Thyroid gland (tissue), 4 donors: Measurements from ENCODE around the gene THOC1. TPM values are rescaled to one million over a fixed set of nuclear protein-coding genes. Genes with fewer than 3 reads are reported as not detected.

Experiments
- DNase-seq, 2 donors: peaks; one replicate each; pipeline ENCODE4 v3.0.0-alpha.2; 2019
- H3K27ac ChIP-seq, 3 donors: fragments of 200-600 bp; sonication (generic); 1 replicate in 2 of 3; 2 replicates in 1 of 3; pipeline ENCODE4 v1.5.1; 2016 to 2019; ENCODE audit warnings: mild to moderate bottlenecking in 1 of 3, moderate library complexity in 1 of 3
- H3K27me3 ChIP-seq: fragments of 200-600 bp; sonication (generic); one replicate; pipeline ENCODE4 v1.5.1; 2019
- H3K36me3 ChIP-seq, 2 donors: fragments of 200-600 bp; sonication (generic); one replicate each; pipeline ENCODE4 v1.5.1; 2016 to 2019
- H3K4me1 ChIP-seq, 2 donors: fragments of 200-600 bp; sonication (generic); one replicate each; pipeline ENCODE4 v1.5.1; 2017 to 2019
- H3K4me3 ChIP-seq, 3 donors: fragments of 200-600 bp; sonication (generic); replicated peaks in 1 of 3; 1 replicate in 2 of 3; 2 replicates in 1 of 3; pipeline ENCODE4 v1.5.1; 2016; ENCODE audit warnings: mild to moderate bottlenecking in 1 of 3
- H3K9me3 ChIP-seq: fragments of 200-600 bp; sonication (generic); one replicate; pipeline ENCODE4 v1.5.1; 2017
- POLR2A ChIP-seq, 2 donors: fragments of 450-650 bp; IDR thresholded peaks; one replicate each; pipeline ENCODE4 v1.6.1; 2017; ENCODE audit warnings: antibody characterized with exemption in 2 of 2, mild to moderate bottlenecking in 2 of 2, moderate library complexity in 1 of 2
- WGBS, 2 donors: methylation state at CpG; one replicate each; pipeline ENCODE4 v1.1.5; 2017; 5-methylcytosine and 5-hydroxymethylcytosine counted together
- intact Hi-C: fragments of 100-400 bp; cut with DNase I; formaldehyde crosslinking; loops from one replicate; pipeline ENCODE4 v1.15.1; 2023
- total RNA-seq, 4 donors: library from RNA; depleted of rRNA; stranded (reverse); fragments of >200 nt; gene quantifications; one replicate each; pipeline ENCODE4 v1.2.3, GENCODE V29; 2016
- TF ChIP-seq, protein P1 (sequence below), 6 experiments: fragments of 200-600 bp in 3 of 6; fragments of 450-650 bp in 3 of 6; sonication (generic) in 3 of 6; IDR thresholded peaks; one replicate each; pipeline ENCODE4 v1.5.1; 2016 to 2019; ENCODE audit warnings: antibody characterized with exemption in 6 of 6, mild to moderate bottlenecking in 2 of 6, inconsistent platforms in 1 of 6, moderate library complexity in 1 of 6

The THOC1 gene
- total RNA-seq, 4 donors from 2014 or later: 56.9 to 111 (median 71.9) TPM

DNA sequence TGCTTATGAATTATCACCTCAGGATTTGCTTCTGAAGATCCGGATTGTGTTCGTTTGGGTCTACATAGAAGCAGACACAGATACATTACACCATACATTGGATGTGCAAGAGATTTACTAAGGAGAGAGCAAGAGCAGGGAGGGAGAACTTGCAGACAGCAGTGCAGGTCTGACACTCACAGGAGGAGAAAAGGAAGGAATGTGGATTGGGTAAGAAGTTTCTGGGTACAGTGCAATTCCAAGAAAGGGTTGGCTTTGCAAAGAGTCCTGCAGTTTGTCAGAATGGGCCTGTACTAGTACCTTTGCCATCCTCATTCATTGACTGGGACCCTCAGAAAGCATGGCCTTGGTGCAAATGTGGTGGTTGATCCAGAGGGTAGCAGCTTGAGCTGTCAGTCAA, 4.8 kb upstream of the THOC1 start:
- 88 to 89% methylated on average over 2 of the region's 2 CpGs for WGBS, 2 donors
- intact Hi-C loops: no loop called here
- H3K27me3 ChIP-seq: no peaks in the 10 kb centered on the region
- no peak overlapping the region for H3K27ac ChIP-seq
- H3K4me1 ChIP-seq: peaks cover 8 to 10% of the 10 kb centered on the region in 2 donors
- no peak overlapping the region for H3K4me3 ChIP-seq
- no peak for DNase-seq
- no peaks in the 10 kb centered on the region for H3K9me3 ChIP-seq
- TF ChIP-seq POLR2A (IDR thresholded peaks at IDR 0.05): no peak
- no peaks in the 10 kb centered on the region for H3K36me3 ChIP-seq

DNA sequence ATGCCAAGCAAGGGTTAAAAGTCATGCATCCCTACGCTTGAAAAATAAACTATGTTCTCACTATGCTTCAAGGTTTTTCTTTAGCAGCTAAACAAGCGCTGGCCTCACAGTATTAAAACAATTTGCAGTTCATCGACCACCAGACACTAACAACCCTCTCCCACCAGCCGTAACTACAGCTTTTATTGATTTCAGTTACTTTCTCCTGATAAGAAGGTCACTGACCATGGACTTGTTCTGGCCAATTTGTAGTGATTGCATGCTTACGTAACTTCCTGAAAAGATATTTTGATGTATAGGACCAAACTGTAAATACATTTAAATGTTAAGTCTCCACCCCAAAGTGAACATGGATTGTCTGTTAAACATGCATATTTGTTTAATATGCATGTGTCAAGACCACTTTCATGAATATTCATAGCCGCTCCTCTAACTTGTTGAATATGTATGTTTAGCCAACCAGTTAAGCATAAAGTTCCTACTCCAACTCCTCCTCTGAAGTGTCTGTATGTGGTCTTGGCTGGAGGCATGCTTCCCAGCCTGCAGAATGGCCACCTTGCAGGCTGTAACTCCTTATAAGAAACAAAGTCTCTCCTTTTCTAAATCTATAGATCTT, 1.7 kb upstream of the THOC1 start:
- intact Hi-C loops: no loop called here
- H3K4me3 ChIP-seq: no peak overlapping the region
- no peaks in the 10 kb centered on the region for H3K9me3 ChIP-seq
- no peak overlapping the region for H3K27ac ChIP-seq
- no peak for DNase-seq
- H3K4me1 ChIP-seq: peaks cover 8 to 17% of the 10 kb centered on the region in 2 donors
- H3K27me3 ChIP-seq: no peaks in the 10 kb centered on the region
- H3K36me3 ChIP-seq: peaks cover 0 to under 1% of the 10 kb centered on the region in 2 donors
- WGBS, 2 donors: 33 to 42% methylated on average over 6 of the region's 6 CpGs
- TF ChIP-seq POLR2A (IDR thresholded peaks at IDR 0.05): no peak

DNA sequence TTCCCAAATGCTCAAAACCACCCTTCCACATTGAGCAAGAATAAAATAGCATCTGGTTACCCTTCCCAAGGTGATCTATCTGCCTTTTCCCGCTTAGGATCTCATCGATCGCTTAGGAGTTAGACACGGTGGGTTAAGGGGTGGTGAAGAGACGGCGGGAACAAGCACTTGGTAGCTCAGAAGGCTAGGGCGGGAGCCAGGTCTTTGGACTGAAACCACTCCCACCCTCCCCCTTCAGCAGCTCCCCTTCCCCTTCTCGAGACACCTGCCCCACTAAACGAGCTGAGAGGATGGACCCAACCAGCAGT, 513 bp downstream of the THOC1 start:
- TF ChIP-seq, protein P1, sequence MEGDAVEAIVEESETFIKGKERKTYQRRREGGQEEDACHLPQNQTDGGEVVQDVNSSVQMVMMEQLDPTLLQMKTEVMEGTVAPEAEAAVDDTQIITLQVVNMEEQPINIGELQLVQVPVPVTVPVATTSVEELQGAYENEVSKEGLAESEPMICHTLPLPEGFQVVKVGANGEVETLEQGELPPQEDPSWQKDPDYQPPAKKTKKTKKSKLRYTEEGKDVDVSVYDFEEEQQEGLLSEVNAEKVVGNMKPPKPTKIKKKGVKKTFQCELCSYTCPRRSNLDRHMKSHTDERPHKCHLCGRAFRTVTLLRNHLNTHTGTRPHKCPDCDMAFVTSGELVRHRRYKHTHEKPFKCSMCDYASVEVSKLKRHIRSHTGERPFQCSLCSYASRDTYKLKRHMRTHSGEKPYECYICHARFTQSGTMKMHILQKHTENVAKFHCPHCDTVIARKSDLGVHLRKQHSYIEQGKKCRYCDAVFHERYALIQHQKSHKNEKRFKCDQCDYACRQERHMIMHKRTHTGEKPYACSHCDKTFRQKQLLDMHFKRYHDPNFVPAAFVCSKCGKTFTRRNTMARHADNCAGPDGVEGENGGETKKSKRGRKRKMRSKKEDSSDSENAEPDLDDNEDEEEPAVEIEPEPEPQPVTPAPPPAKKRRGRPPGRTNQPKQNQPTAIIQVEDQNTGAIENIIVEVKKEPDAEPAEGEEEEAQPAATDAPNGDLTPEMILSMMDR (IDR thresholded peaks at IDR 0.05): no peak
- TF ChIP-seq POLR2A (IDR thresholded peaks at IDR 0.05): no peak
- peak overlapping the region; percentile 83 to 90 (median 86) for H3K27ac ChIP-seq
- WGBS, 2 donors: 0 to 1% methylated on average over 6 to 8 of the region's 9 CpGs
- peak overlapping the region; percentile 68 to 94 (median 87) for H3K4me3 ChIP-seq
- H3K4me1 ChIP-seq: peaks cover 8 to 17% of the 10 kb centered on the region in 2 donors
- DNase-seq: peak in 1 of 2 donors; percentile 31
- intact Hi-C loops: no loop called here
- H3K36me3 ChIP-seq: peaks cover 0 to 14% of the 10 kb centered on the region in 2 donors
- H3K9me3 ChIP-seq: no peaks in the 10 kb centered on the region
- H3K27me3 ChIP-seq: no peaks in the 10 kb centered on the region

DNA sequence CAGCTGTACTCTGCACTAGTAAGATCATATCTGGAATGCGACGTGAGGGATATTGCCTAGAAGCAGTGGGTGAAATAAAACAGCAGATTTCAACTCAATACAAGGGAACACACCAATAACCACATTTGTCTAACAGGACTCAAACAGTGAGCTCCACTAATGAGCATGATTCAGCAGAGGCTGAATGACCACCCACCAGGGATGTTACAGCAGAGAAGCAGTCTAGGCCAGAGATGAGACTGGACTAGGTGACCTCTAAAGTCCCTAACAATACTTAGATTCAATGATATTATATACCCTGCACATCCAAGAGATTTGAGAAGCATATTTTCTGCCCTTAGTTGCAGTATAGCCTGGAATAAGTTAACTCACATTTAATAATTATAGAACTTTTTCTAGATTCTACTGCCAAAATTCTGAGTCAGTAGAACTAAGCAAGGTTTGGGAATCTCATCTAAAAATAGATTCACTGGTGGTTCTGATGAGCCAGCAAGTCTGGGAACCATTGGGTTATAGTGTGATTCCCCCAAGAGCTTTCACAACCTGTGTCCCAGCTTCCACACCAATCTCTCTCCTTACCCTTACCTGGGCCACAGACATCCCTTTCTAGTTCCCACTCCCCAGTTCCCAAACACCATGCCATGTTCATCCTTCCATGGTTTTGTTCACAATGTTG, 6.3 kb downstream of the THOC1 start:
- Histone ChIP-seq H3K36me3 (peaks cover 5 to 28% of the 10 kb centered on the region in 2 donors), H3K27ac (no peak overlapping the region), H3K4me3 (no peak overlapping the region), H3K9me3 (no peaks in the 10 kb centered on the region), H3K27me3 (no peaks in the 10 kb centered on the region), H3K4me1 (peaks cover 0 to 1% of the 10 kb centered on the region in 2 donors)
- DNase-seq: no peak
- TF ChIP-seq, protein P1 (IDR thresholded peaks at IDR 0.05): no peak
- TF ChIP-seq POLR2A (IDR thresholded peaks at IDR 0.05): no peak
- intact Hi-C loops: no loop called here
- WGBS, 2 donors: 95 to 98% methylated on average over 2 of the region's 2 CpGs

DNA sequence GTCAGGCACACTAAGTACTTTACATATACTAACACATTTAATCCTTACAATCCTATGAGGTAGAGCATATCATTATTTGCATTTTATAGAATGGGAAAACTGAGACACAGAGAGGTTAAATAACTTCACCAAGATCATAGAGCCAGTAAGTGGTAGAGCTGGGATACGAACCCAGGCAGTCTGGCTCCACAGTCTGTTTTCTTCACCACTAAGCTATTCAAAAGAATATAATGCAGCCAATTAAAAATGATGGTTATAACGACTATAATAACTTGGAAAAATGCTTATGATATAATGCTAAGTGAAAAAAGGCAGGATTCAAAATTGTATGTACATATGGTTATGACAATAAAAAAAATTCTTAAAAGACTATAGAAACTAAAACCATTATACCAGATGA, 7.3 kb downstream of the THOC1 start:
- Histone ChIP-seq H3K4me1 (no peaks in the 10 kb centered on the region), H3K4me3 (no peak overlapping the region), H3K9me3 (no peaks in the 10 kb centered on the region), H3K27me3 (no peaks in the 10 kb centered on the region), H3K36me3 (peaks cover 13 to 38% of the 10 kb centered on the region in 2 donors), H3K27ac (no peak overlapping the region)
- 92 to 93% methylated on average over 2 of the region's 2 CpGs for WGBS, 2 donors
- TF ChIP-seq, protein P1 (IDR thresholded peaks at IDR 0.05): no peak
- no peak for TF ChIP-seq POLR2A (IDR thresholded peaks at IDR 0.05)
- no peak for DNase-seq
- intact Hi-C loops: no loop called here

DNA sequence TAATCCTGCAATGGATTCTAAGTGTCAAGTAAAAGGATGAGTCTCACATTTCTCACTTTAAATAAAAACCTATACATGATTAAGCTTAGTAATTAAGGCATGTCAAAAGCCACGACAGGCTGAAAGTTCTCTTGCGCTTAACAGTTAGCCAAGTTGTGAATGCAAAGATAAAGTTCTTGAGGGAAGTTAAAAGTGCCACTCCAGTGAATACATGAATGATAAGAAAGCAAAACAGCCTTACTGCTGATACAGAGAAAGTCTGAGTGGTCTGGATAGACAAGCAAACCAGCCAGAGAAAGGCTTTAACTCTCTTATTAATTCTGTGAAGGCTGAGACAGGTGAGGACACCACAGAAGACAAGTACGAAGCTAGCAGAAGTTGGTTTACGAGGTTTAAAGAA, 12.7 kb downstream of the THOC1 start:
- H3K36me3 ChIP-seq: peaks cover 34 to 45% of the 10 kb centered on the region in 2 donors
- DNase-seq: no peak
- H3K27me3 ChIP-seq: no peaks in the 10 kb centered on the region
- no peak overlapping the region for H3K27ac ChIP-seq
- TF ChIP-seq, protein P1 (IDR thresholded peaks at IDR 0.05): no peak
- TF ChIP-seq POLR2A (IDR thresholded peaks at IDR 0.05): no peak
- H3K9me3 ChIP-seq: no peaks in the 10 kb centered on the region
- WGBS, 2 donors: 94 to 95% methylated on average over 4 of the region's 4 CpGs
- H3K4me3 ChIP-seq: no peak overlapping the region
- no peaks in the 10 kb centered on the region for H3K4me1 ChIP-seq
- intact Hi-C loops: no loop called here
